ENCODE results near the gene SS18L1. TPM values are rescaled to one million over a fixed set of nuclear protein-coding genes. Genes with fewer than 3 reads are reported as not detected.

Gene SS18L1
- total RNA-seq, 4 donors from 2014 or later, result 6.8 to 12.3 (median 11.1) TPM

DNA sequence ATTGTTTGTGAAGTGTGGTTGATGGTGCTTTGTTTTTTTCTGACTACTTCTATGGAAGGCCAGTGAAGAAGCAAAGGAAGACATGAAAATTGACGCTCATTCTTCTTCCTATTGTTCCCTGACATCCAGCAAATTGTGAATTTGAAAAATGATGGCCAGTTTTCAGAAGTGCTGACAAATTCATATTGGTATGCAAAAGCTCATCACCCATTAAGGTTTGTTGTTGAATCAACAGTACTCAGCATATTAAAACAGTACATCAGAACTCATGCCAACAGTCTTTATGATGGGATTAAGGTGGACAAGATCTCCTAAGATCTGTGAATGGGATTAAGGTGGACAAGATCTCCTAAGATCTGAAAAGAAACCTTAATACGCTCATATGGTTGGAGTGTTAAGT, 38.2 kb downstream of the SS18L1 start:
- TF ChIP-seq, protein P1, sequence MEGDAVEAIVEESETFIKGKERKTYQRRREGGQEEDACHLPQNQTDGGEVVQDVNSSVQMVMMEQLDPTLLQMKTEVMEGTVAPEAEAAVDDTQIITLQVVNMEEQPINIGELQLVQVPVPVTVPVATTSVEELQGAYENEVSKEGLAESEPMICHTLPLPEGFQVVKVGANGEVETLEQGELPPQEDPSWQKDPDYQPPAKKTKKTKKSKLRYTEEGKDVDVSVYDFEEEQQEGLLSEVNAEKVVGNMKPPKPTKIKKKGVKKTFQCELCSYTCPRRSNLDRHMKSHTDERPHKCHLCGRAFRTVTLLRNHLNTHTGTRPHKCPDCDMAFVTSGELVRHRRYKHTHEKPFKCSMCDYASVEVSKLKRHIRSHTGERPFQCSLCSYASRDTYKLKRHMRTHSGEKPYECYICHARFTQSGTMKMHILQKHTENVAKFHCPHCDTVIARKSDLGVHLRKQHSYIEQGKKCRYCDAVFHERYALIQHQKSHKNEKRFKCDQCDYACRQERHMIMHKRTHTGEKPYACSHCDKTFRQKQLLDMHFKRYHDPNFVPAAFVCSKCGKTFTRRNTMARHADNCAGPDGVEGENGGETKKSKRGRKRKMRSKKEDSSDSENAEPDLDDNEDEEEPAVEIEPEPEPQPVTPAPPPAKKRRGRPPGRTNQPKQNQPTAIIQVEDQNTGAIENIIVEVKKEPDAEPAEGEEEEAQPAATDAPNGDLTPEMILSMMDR (IDR thresholded peaks at IDR 0.05), result no peak
- Histone ChIP-seq H3K9me3 (no peaks in the 10 kb centered on the region), H3K27ac (peak overlapping the region in 3 of 4 donors; percentile 91 to 99 (median 96)), H3K27me3 (no peaks in the 10 kb centered on the region), H3K36me3 (peaks cover 0 to 30% of the 10 kb centered on the region in 2 donors), H3K4me3 (peak overlapping the region in 1 of 2 donors; percentile 92), H3K4me1 (peaks cover 0 to 40% (median 7%) of the 10 kb centered on the region in 3 donors)
- ATAC-seq, result no peak
- 82 to 88% methylated on average over 2 of the region's 2 CpGs for WGBS, 2 donors (ENCODE audit: low coverage in 1 of 2)

DNA sequence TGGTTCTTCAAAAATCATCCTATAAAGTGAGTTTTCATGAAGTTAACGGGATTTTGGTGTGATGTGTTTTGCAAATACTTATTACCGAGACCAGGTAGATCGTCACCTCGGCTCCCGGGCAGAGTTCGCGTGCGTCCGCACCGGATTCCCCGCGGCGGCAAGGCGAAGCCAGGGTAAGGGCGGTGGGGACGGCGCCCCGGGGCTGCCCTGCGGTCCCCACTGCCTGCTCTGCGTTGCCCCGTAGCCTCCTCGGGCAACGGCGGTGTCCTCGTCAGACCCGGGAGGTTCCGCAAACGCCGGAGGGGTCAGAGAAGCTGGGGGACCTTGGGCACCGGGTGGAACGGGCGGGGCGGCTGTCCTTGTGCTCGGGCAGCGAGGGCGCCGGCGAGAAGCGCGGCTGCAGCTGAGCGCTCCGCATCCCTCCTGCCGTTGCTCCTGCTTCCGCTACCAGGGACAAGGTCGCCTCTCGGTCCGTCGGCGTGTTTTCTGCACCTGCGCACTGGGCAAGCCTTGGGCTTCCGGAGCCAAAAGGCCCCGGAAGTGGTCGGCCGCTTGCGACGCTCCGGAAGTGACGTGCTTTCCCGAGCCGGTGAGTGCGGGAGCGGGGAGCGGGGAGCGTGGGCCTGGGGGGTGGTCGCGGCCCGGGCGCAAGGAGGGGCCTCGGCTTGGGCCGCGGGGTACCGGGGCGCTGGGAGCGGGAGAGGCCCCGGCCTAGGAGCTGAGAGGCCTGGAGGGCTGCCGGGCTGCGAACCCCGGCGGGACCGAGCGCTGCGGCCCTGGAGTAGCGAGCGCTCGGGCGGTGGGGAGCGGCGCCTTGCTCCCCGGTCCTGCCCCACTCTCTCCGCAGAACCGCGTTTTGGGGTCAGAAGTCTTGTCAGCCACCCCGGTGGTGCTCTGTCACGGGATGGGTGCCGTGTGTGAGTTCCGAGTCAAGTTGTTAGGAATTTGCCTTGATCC, 39.2 kb downstream of the SS18L1 start, which contains the start of gene MTG2:
MTG2 (plus strand) TSS at position 560 of the 957 bp plus-strand sequence. CDS start 10,393 bp downstream, outside the sequence.
- ATAC-seq, result peak; percentile 98
- peak within 1 kb of the TSS; percentile 88 to 92 for H3K4me3 ChIP-seq
- no peaks in the 10 kb centered on the region for H3K9me3 ChIP-seq
- WGBS, 2 donors (ENCODE audit: low coverage in 1 of 2), result 0% methylated on average over 2 to 9 of the region's 96 CpGs
- peak; percentile 86 to 90 for TF ChIP-seq POLR2A (IDR thresholded peaks at IDR 0.05)
- TF ChIP-seq EP300 (IDR thresholded peaks at IDR 0.05), result no peak
- peak; percentile 96 for TF ChIP-seq POLR2AphosphoS5 (IDR thresholded peaks at IDR 0.05)
- TF ChIP-seq, protein P1 (IDR thresholded peaks at IDR 0.05), result peak in 3 of 4 experiments; percentile 23 to 33 (median 24)
- H3K36me3 ChIP-seq, result peaks cover 0 to 23% of the 10 kb centered on the region in 2 donors
- H3K27me3 ChIP-seq, result no peaks in the 10 kb centered on the region
- H3K4me1 ChIP-seq, result peaks cover 0 to 50% (median 7%) of the 10 kb centered on the region in 3 donors
- H3K27ac ChIP-seq, result peak within 1 kb of the TSS; percentile 91 to 99 (median 94)

DNA sequence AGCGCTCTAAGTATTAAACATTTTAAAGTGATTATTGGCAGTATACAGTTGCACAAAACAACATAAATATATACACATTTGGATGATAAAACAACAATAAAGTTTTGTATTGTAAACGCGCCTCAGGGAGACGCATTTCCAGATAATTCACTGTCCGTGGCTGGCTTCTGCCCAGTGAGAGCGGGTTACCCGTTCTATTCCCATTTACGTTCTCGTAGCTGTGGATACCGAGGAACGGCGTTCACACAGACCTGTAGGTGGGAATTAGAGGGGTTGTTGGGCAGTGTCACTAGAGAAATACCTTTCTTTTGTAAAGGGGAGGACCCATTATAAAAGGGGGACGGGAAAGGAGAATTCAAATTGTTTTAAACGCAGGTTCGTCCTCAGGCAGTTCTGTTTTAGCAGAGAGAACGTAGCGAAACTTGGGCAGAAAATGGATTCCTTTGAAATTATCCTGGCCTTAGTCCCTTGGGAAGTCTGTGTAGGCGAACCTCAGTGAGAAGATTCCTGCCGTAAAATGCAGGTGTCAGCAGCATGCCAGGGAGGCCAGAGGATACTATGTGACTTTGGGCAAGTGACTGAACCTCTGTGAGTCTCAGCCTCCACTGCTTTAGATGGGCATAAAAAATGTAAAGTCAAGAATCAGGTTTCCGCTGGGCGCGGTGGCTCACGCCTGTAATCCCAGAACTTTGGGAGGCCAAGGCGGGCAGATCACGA, 40.0 kb downstream of the SS18L1 start:
- 21 to 27% methylated on average over 23 of the region's 25 CpGs for WGBS, 2 donors (ENCODE audit: low coverage in 1 of 2)
- H3K9me3 ChIP-seq, result no peaks in the 10 kb centered on the region
- peak overlapping the region; percentile 88 to 92 for H3K4me3 ChIP-seq
- peaks cover 0 to 17% of the 10 kb centered on the region in 2 donors for H3K36me3 ChIP-seq
- no peaks in the 10 kb centered on the region for H3K27me3 ChIP-seq
- peak overlapping the region; percentile 91 to 99 (median 94) for H3K27ac ChIP-seq
- H3K4me1 ChIP-seq, result peaks cover 0 to 50% (median 7%) of the 10 kb centered on the region in 3 donors
- TF ChIP-seq, protein P1 (IDR thresholded peaks at IDR 0.05), result no peak
- TF ChIP-seq EP300 (IDR thresholded peaks at IDR 0.05), result no peak
- TF ChIP-seq POLR2A (IDR thresholded peaks at IDR 0.05), result no peak
- TF ChIP-seq POLR2AphosphoS5 (IDR thresholded peaks at IDR 0.05), result no peak
- ATAC-seq, result no peak

GRCh38 chr20:62186096-62186426, 42.5 kb downstream of the SS18L1 start:
- no peaks in the 10 kb centered on the region for H3K27me3 ChIP-seq
- H3K4me1 ChIP-seq, result peaks cover 0 to 50% (median 7%) of the 10 kb centered on the region in 3 donors
- TF ChIP-seq POLR2AphosphoS5 (IDR thresholded peaks at IDR 0.05) (no peak), EP300 (IDR thresholded peaks at IDR 0.05) (no peak)
- H3K27ac ChIP-seq, result no peak overlapping the region
- no peaks in the 10 kb centered on the region for H3K9me3 ChIP-seq
- ATAC-seq, result no peak
- WGBS, 2 donors (ENCODE audit: low coverage in 1 of 2), result 67 to 70% methylated on average over 3 of the region's 3 CpGs
- no peak overlapping the region for H3K4me3 ChIP-seq
- H3K36me3 ChIP-seq, result peaks cover 0 to 24% of the 10 kb centered on the region in 2 donors
